ENCODE measurements around the gene TUBGCP4. TPM values are rescaled to one million over a fixed set of nuclear protein-coding genes. Genes with fewer than 3 reads are reported as not detected.

Gene TUBGCP4
- total RNA-seq, 1 experiment from 2014 or later: 28.4 TPM

DNA sequence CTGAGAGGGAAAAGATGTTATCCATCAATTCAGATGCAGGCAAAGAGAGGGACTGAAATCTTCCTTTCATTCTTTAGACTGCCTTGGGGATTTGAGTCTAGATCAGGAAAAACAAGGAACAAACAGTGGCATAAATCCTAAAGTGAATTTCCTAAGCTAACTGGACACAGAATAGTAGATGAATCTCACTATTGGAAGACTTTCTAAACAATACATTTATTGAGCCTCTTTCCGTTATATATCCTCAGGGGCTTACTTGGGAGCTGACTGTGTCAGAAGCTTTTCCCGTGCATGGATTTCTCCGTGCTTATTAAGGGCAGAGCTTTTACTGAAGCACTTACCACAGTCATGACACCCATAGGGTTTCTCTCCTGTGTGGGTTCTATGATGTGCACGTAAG, 10.1 kb upstream of the TUBGCP4 start:
- ChIA-PET CTCF (no interaction called here), POLR2A (interaction anchor here (0.5 kb wide), 1 partner anchor 11 kb away, joined by 3 read pairs; no protein-coding TSS in a partner anchor)
- Histone ChIP-seq H3K36me3 (ENCODE audit: control insufficient read depth, insufficient read depth, low read length) (peaks cover 12% of the 10 kb centered on the region), H3K9me3 (peaks cover 16% of the 10 kb centered on the region; the same call in 1 of the 2 replicates), H3K4me3 (ENCODE audit: low read depth, low read length) (no peak overlapping the region), H3K4me1 (no peaks in the 10 kb centered on the region), H3K27me3 (replicated peaks; ENCODE audit: control insufficient read depth, insufficient read depth, low read length) (no peaks in the 10 kb centered on the region)
- no TSS peak for BruUV-seq (replicated peaks)
- TF ChIP-seq, protein P1, sequence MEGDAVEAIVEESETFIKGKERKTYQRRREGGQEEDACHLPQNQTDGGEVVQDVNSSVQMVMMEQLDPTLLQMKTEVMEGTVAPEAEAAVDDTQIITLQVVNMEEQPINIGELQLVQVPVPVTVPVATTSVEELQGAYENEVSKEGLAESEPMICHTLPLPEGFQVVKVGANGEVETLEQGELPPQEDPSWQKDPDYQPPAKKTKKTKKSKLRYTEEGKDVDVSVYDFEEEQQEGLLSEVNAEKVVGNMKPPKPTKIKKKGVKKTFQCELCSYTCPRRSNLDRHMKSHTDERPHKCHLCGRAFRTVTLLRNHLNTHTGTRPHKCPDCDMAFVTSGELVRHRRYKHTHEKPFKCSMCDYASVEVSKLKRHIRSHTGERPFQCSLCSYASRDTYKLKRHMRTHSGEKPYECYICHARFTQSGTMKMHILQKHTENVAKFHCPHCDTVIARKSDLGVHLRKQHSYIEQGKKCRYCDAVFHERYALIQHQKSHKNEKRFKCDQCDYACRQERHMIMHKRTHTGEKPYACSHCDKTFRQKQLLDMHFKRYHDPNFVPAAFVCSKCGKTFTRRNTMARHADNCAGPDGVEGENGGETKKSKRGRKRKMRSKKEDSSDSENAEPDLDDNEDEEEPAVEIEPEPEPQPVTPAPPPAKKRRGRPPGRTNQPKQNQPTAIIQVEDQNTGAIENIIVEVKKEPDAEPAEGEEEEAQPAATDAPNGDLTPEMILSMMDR (IDR thresholded peaks at IDR 0.05; ENCODE audit: insufficient read depth in 1 of 2, low read depth in 1 of 2, low read length in 1 of 2, severe bottlenecking in 1 of 2, unreplicated experiment in 1 of 2): no peak
- Mint-ChIP-seq H3K36me3 (ENCODE audit: insufficient read depth, unreplicated experiment) (peaks cover 63% of the 10 kb centered on the region), H3K27me3 (ENCODE audit: insufficient read depth, unreplicated experiment) (no peaks in the 10 kb centered on the region), H3K27ac (ENCODE audit: unreplicated experiment) (no peak overlapping the region), H3K9me3 (ENCODE audit: unreplicated experiment) (peaks cover 17% of the 10 kb centered on the region), H3K4me1 (ENCODE audit: low read depth, unreplicated experiment) (no peaks in the 10 kb centered on the region), H3K4me3 (ENCODE audit: unreplicated experiment) (no peak overlapping the region)
- DNase-seq: no peak
- intact Hi-C loops (cut with micrococcal nuclease; ENCODE audit: unreplicated experiment): no loop called here

DNA sequence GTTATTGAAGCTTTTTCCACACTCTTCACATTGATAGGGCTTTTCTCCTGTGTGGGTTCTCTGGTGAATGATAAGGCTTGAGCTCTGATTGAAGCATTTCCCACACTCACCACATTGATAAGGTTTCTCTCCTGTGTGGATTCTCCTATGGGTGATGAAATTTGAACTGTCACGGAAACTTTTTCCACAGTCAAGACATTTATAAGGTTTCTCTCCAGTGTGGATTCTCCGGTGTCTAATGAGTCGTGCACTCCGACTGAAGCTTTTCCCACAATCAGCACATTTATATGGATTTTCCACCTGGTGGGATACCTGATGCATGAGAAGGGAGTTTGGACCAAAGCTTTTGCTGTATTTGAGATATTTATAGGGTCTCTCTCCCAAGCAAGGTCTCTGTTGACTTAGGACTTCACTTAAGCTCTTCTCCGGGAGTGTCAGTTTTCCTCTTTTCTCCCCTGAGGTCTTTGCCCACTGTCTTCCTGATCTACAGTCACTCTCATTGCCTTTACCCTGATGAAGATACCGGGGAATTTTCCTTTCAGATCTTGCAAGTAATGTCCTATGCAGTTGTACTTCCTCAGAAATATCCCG, 9.5 kb upstream of the TUBGCP4 start:
- H3K36me3 Mint-ChIP-seq (ENCODE audit: insufficient read depth, unreplicated experiment): peaks cover 66% of the 10 kb centered on the region
- TF ChIP-seq, protein P1 (IDR thresholded peaks at IDR 0.05; ENCODE audit: insufficient read depth in 1 of 2, low read depth in 1 of 2, low read length in 1 of 2, severe bottlenecking in 1 of 2, unreplicated experiment in 1 of 2): no peak
- H3K27me3 Mint-ChIP-seq (ENCODE audit: insufficient read depth, unreplicated experiment): no peaks in the 10 kb centered on the region
- Histone ChIP-seq H3K36me3 (ENCODE audit: control insufficient read depth, insufficient read depth, low read length) (peaks cover 12% of the 10 kb centered on the region), H3K4me1 (no peaks in the 10 kb centered on the region), H3K4me3 (ENCODE audit: low read depth, low read length) (no peak overlapping the region), H3K27me3 (replicated peaks; ENCODE audit: control insufficient read depth, insufficient read depth, low read length) (no peaks in the 10 kb centered on the region), H3K9me3 (peaks cover 20% of the 10 kb centered on the region)
- CTCF ChIA-PET: no interaction called here
- no peak overlapping the region for H3K27ac Mint-ChIP-seq (ENCODE audit: unreplicated experiment)
- no peak overlapping the region for H3K4me3 Mint-ChIP-seq (ENCODE audit: unreplicated experiment)
- intact Hi-C loops (cut with micrococcal nuclease; ENCODE audit: unreplicated experiment): no loop called here
- POLR2A ChIA-PET: interaction anchor here (0.5 to 0.6 kb wide), 2 partner anchors 11 to 13 kb away, joined by 3 read pairs; no protein-coding TSS in a partner anchor
- DNase-seq: no peak
- BruUV-seq (replicated peaks): TSS peak; percentile 13
- H3K4me1 Mint-ChIP-seq (ENCODE audit: low read depth, unreplicated experiment): no peaks in the 10 kb centered on the region
- H3K9me3 Mint-ChIP-seq (ENCODE audit: unreplicated experiment): peaks cover 23% of the 10 kb centered on the region

DNA sequence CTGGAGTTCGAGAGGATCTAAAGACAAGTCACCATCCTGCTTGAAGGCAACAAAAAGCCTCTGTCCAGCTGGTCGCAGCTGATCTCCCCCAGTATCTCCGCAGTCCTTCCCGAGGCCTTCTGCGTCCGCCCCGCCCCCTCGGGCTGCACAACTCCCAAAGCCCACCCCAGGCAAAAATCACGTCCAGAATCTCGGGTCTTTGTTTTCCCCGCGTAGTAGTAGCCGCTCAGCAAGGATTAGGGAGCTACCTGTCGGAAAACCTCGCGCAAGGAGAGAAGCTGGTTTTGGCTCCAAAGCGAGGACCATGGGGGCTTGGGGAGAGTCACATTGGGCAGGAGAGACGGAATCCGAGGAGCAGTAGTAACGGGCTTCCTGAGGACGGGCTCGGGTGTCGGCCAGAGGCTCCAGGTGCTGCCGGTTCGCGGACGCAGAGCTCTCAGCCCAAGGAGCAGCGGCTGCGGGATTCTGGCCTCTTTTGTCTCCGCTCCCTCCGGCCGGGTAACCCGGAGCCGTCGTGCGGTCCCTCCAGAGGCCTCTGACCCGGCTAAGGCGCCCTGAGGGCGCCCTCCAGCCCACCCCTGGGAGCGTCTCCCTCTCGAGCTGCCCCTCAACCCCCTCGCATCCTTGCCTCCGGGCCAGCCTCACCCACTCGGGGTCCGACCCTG, 459 bp upstream of the TUBGCP4 start:
- intact Hi-C loops (cut with micrococcal nuclease; ENCODE audit: unreplicated experiment): no loop called here
- CTCF ChIA-PET: interaction anchor here (0.6 to 1.5 kb wide), 3 partner anchors 15 to 145 kb away, joined by 3 to 5 read pairs (median 3); no protein-coding TSS in a partner anchor
- Histone ChIP-seq H3K9me3 (peaks cover 4% of the 10 kb centered on the region; the same call in 1 of the 2 replicates), H3K4me1 (peaks cover 10% of the 10 kb centered on the region), H3K4me3 (ENCODE audit: low read depth, low read length) (peak overlapping the region; percentile 77), H3K36me3 (ENCODE audit: control insufficient read depth, insufficient read depth, low read length) (peaks cover 1% of the 10 kb centered on the region; the same call in 1 of the 2 replicates), H3K27me3 (replicated peaks; ENCODE audit: control insufficient read depth, insufficient read depth, low read length) (no peaks in the 10 kb centered on the region)
- H3K9me3 Mint-ChIP-seq (ENCODE audit: unreplicated experiment): peaks cover 8% of the 10 kb centered on the region
- DNase-seq: peak; percentile 27 to 38
- H3K36me3 Mint-ChIP-seq (ENCODE audit: insufficient read depth, unreplicated experiment): peaks cover 55% of the 10 kb centered on the region
- H3K4me1 Mint-ChIP-seq (ENCODE audit: low read depth, unreplicated experiment): peaks cover 14% of the 10 kb centered on the region
- POLR2A ChIA-PET: interaction anchor here (0.6 to 1.1 kb wide), 6 partner anchors 15 to 795 kb away, joined by 3 to 5 read pairs (median 4); partner anchors contain the start of gene STARD9
- BruUV-seq (replicated peaks): no TSS peak
- peak overlapping the region; percentile 93 for H3K4me3 Mint-ChIP-seq (ENCODE audit: unreplicated experiment)
- TF ChIP-seq, protein P1 (IDR thresholded peaks at IDR 0.05; ENCODE audit: insufficient read depth in 1 of 2, low read depth in 1 of 2, low read length in 1 of 2, severe bottlenecking in 1 of 2, unreplicated experiment in 1 of 2): no peak
- H3K27me3 Mint-ChIP-seq (ENCODE audit: insufficient read depth, unreplicated experiment): no peaks in the 10 kb centered on the region
- H3K27ac Mint-ChIP-seq (ENCODE audit: unreplicated experiment): peak overlapping the region; percentile 93

Data from Caco-2 (cell line).